Measurements from ENCODE around the gene TCF25.
"Not testable (repeated sequence)": the region's sequence is repeated elsewhere in the genome, so short reads cannot be mapped to it uniquely, and the experiment has no call there.

The TCF25 gene

GRCh38 chr16:89828870-89829629 lies 44.3 kb upstream of the TCF25 start:
- POLR2A ChIA-PET, result no interaction called here
- no peak for DNase-seq (ENCODE audit: extremely low spot score)
- CTCF ChIA-PET, result interaction anchor here (2.0 kb wide), 1 partner anchor 31 kb away, joined by 14 read pairs; no protein-coding TSS in a partner anchor
- no peak for TF ChIP-seq CTCF (IDR thresholded peaks at IDR 0.05; ENCODE audit: control extremely low read depth, extremely low read depth, low read depth, missing control alignments)

- CTCF ChIA-PET, result interaction anchor here (2.0 kb wide), 1 partner anchor 30 kb away, joined by 14 read pairs; no protein-coding TSS in a partner anchor
- POLR2A ChIA-PET, result no interaction called here
- DNase-seq (ENCODE audit: extremely low spot score), result no peak
- no peak for TF ChIP-seq CTCF (IDR thresholded peaks at IDR 0.05; ENCODE audit: control extremely low read depth, extremely low read depth, low read depth, missing control alignments)
These were observed 43.6 kb upstream of the TCF25 start for GRCh38 chr16:89829630-89830437.

- DNase-seq (ENCODE audit: extremely low spot score), result no peak
- ChIA-PET CTCF (no interaction called here), POLR2A (no interaction called here)
- no peak for TF ChIP-seq CTCF (IDR thresholded peaks at IDR 0.05; ENCODE audit: control extremely low read depth, extremely low read depth, low read depth, missing control alignments)
These were observed 41.5 kb upstream of the TCF25 start for GRCh38 chr16:89831810-89832328.

- POLR2A ChIA-PET; DNase-seq (ENCODE audit: extremely low spot score); CTCF ChIA-PET: not testable (repeated sequence)
These were observed 39.6 kb upstream of the TCF25 start for GRCh38 chr16:89833664-89834363.

GRCh38 chr16:89834813-89835363 lies 38.5 kb upstream of the TCF25 start:
- POLR2A ChIA-PET; DNase-seq (ENCODE audit: extremely low spot score); CTCF ChIA-PET: not testable (repeated sequence)

- DNase-seq (ENCODE audit: extremely low spot score); POLR2A ChIA-PET: not testable (repeated sequence)
- CTCF ChIA-PET, result interaction anchor here (3.2 kb wide), 1 partner anchor 24 kb away, joined by 23 read pairs; no protein-coding TSS in a partner anchor
These were observed 36.9 kb upstream of the TCF25 start for GRCh38 chr16:89836484-89836883.

- ChIA-PET POLR2A (no interaction called here), CTCF (interaction anchor here (3.2 kb wide), 1 partner anchor 23 kb away, joined by 23 read pairs; no protein-coding TSS in a partner anchor)
- DNase-seq (ENCODE audit: extremely low spot score), result no peak
- no peak for TF ChIP-seq CTCF (IDR thresholded peaks at IDR 0.05; ENCODE audit: control extremely low read depth, extremely low read depth, low read depth, missing control alignments)
These were observed 36.3 kb upstream of the TCF25 start for GRCh38 chr16:89837014-89837546.

All from GM10248 (cell line).